Mucosa of stomach (tissue), 1 donor: ENCODE results near the gene GJD3.
A peak's percentile ranks its signal among the peaks of the same experiment; 100 is the strongest.

ENCODE experiments used
- H3K27me3 ChIP-seq: one replicate; pipeline ENCODE4 v1.7.0; 2013; ENCODE audit warnings: mild to moderate bottlenecking, low read length; ENCODE audit not compliant: control insufficient read depth, insufficient read depth
- H3K36me3 ChIP-seq: one replicate; pipeline ENCODE4 v1.7.0; 2013; ENCODE audit warnings: low read length; ENCODE audit not compliant: control insufficient read depth, insufficient read depth
- H3K4me1 ChIP-seq: one replicate; pipeline ENCODE4 v1.7.0; 2013; ENCODE audit warnings: mild to moderate bottlenecking, low read length; ENCODE audit not compliant: control insufficient read depth, insufficient read depth
- H3K4me3 ChIP-seq: one replicate; pipeline ENCODE4 v1.7.0; 2013; ENCODE audit warnings: low read length
- H3K9ac ChIP-seq: one replicate; pipeline ENCODE4 v1.7.0; 2013; ENCODE audit warnings: mild to moderate bottlenecking, low read length, moderate library complexity
- H3K9me3 ChIP-seq: one replicate; pipeline ENCODE4 v1.7.0; 2013; ENCODE audit warnings: mild to moderate bottlenecking, low read length, moderate library complexity; ENCODE audit not compliant: control insufficient read depth
- donor health status: Pancreatic carcinoma.

Gene GJD3

GRCh38 chr17:40355123-40355803, 9.3 kb downstream of the GJD3 start:
- Histone ChIP-seq H3K9ac (no peak overlapping the region), H3K36me3 (peaks cover 14% of the 10 kb centered on the region)

GRCh38 chr17:40354221-40355122, 10.1 kb downstream of the GJD3 start:
- H3K4me1 ChIP-seq = peaks cover 31% of the 10 kb centered on the region
- peaks cover 14% of the 10 kb centered on the region for H3K36me3 ChIP-seq
- H3K9ac ChIP-seq = no peak overlapping the region

More at GRCh38 chr17:40355123-40355803, 9.3 kb downstream of the GJD3 start:
- Histone ChIP-seq H3K27me3 (no peaks in the 10 kb centered on the region), H3K4me3 (no peak overlapping the region), H3K9me3 (no peaks in the 10 kb centered on the region), H3K4me1 (peaks cover 23% of the 10 kb centered on the region)

GRCh38 chr17:40352779-40353394, 11.7 kb downstream of the GJD3 start:
- H3K36me3 ChIP-seq = peaks cover 17% of the 10 kb centered on the region
- no peak overlapping the region for H3K9ac ChIP-seq
- H3K4me3 ChIP-seq = no peak overlapping the region
- no peaks in the 10 kb centered on the region for H3K27me3 ChIP-seq
- H3K4me1 ChIP-seq = peaks cover 42% of the 10 kb centered on the region
- H3K9me3 ChIP-seq = no peaks in the 10 kb centered on the region

More at GRCh38 chr17:40354221-40355122, 10.1 kb downstream of the GJD3 start:
- H3K9me3 ChIP-seq = no peaks in the 10 kb centered on the region
- no peak overlapping the region for H3K4me3 ChIP-seq
- no peaks in the 10 kb centered on the region for H3K27me3 ChIP-seq

GRCh38 chr17:40352237-40352778, 12.2 kb downstream of the GJD3 start:
- peaks cover 48% of the 10 kb centered on the region for H3K4me1 ChIP-seq
- H3K36me3 ChIP-seq = peaks cover 17% of the 10 kb centered on the region
- no peaks in the 10 kb centered on the region for H3K27me3 ChIP-seq
- H3K9me3 ChIP-seq = no peaks in the 10 kb centered on the region
- H3K9ac ChIP-seq = no peak overlapping the region
- no peak overlapping the region for H3K4me3 ChIP-seq

GRCh38 chr17:40351359-40352236, 12.9 kb downstream of the GJD3 start:
- peaks cover 55% of the 10 kb centered on the region for H3K4me1 ChIP-seq
- no peak overlapping the region for H3K4me3 ChIP-seq
- no peaks in the 10 kb centered on the region for H3K9me3 ChIP-seq
- H3K27me3 ChIP-seq = no peaks in the 10 kb centered on the region
- H3K9ac ChIP-seq = no peak overlapping the region
- peaks cover 17% of the 10 kb centered on the region for H3K36me3 ChIP-seq

- Histone ChIP-seq H3K4me1 (peaks cover 62% of the 10 kb centered on the region), H3K9ac (no peak overlapping the region), H3K36me3 (peaks cover 17% of the 10 kb centered on the region), H3K27me3 (no peaks in the 10 kb centered on the region), H3K4me3 (no peak overlapping the region), H3K9me3 (no peaks in the 10 kb centered on the region)
Measured at GRCh38 chr17:40350689-40351358, 13.7 kb downstream of the GJD3 start.

- H3K27me3 ChIP-seq = no peaks in the 10 kb centered on the region
- no peak overlapping the region for H3K9ac ChIP-seq
- no peaks in the 10 kb centered on the region for H3K9me3 ChIP-seq
- H3K36me3 ChIP-seq = peaks cover 11% of the 10 kb centered on the region
- no peak overlapping the region for H3K4me3 ChIP-seq
- H3K4me1 ChIP-seq = peaks cover 70% of the 10 kb centered on the region
Measured at GRCh38 chr17:40349895-40350688, 14.4 kb downstream of the GJD3 start.

GRCh38 chr17:40349477-40349894, 15.1 kb downstream of the GJD3 start:
- Histone ChIP-seq H3K9me3 (no peaks in the 10 kb centered on the region), H3K4me3 (no peak overlapping the region), H3K4me1 (peaks cover 71% of the 10 kb centered on the region), H3K27me3 (no peaks in the 10 kb centered on the region), H3K9ac (peak overlapping the region; percentile 3), H3K36me3 (peaks cover 11% of the 10 kb centered on the region)

GRCh38 chr17:40348562-40349476, 15.7 kb downstream of the GJD3 start:
- H3K27me3 ChIP-seq = no peaks in the 10 kb centered on the region
- H3K9ac ChIP-seq = peak overlapping the region; percentile 37
- no peaks in the 10 kb centered on the region for H3K9me3 ChIP-seq
- H3K4me1 ChIP-seq = peaks cover 78% of the 10 kb centered on the region
- H3K36me3 ChIP-seq = peaks cover 11% of the 10 kb centered on the region
- H3K4me3 ChIP-seq = no peak overlapping the region

- peak overlapping the region; percentile 37 for H3K9ac ChIP-seq
- no peak overlapping the region for H3K4me3 ChIP-seq
- H3K36me3 ChIP-seq = peaks cover 11% of the 10 kb centered on the region
- no peaks in the 10 kb centered on the region for H3K9me3 ChIP-seq
- H3K4me1 ChIP-seq = peaks cover 81% of the 10 kb centered on the region
- H3K27me3 ChIP-seq = no peaks in the 10 kb centered on the region
Measured at GRCh38 chr17:40348136-40348504, 16.4 kb downstream of the GJD3 start.
